AG04450 (cell line): Measurements from ENCODE around the gene TNFRSF13B. TPM values are rescaled to one million over a fixed set of nuclear protein-coding genes. Genes with fewer than 3 reads are reported as not detected.

Experiments
- CTCF ChIA-PET: fragments of 300-600, 350-600 bp; formaldehyde crosslinking; extraction: SDS; loops from one replicate; lab custom pipeline; 2022; ENCODE audit warnings: antibody characterized with exemption, inconsistent platforms; lab: Charles Lee
- POLR2A ChIA-PET: fragments of 350-600 bp; formaldehyde crosslinking; extraction: SDS; loops from one replicate; lab custom pipeline; 2021; ENCODE audit warnings: antibody characterized with exemption, inconsistent platforms; lab: Yijun Ruan, JAX
- DNase-seq: peaks from one replicate; pipeline ENCODE4 v3.0.0-alpha.2; 2011; ENCODE audit warnings: low read depth, low spot score
- H3K27ac ChIP-seq: one replicate; pipeline ENCODE4 v1.5.1; 2012; ENCODE audit warnings: low read depth, low read length, control low read depth
- H3K27me3 ChIP-seq: one replicate; pipeline ENCODE4 v1.6.0; 2012; ENCODE audit warnings: low read length; ENCODE audit not compliant: control insufficient read depth, insufficient read depth
- H3K4me3 ChIP-seq: 2 replicates; pipeline ENCODE4 v1.5.1; 2011; ENCODE audit warnings: mild to moderate bottlenecking, low read depth, low read length, control low read depth
- H3K9me3 ChIP-seq: 2 replicates; pipeline ENCODE4 v1.5.1; 2012; ENCODE audit warnings: low read length; ENCODE audit not compliant: control insufficient read depth, insufficient read depth
- CTCF ChIP-seq: IDR thresholded peaks from 2 replicates; pipeline ENCODE4 v1.5.1; 2011; ENCODE audit warnings: low read depth, low read length, control low read depth, inconsistent platforms
- polyA plus RNA-seq: library from polyadenylated mRNA; depleted of rRNA; stranded (reverse); fragments of >200 nt; gene quantifications from 2 replicates; pipeline ENCODE4 v1.2.3, GENCODE V29; 2011

The TNFRSF13B gene
- polyA plus RNA-seq, 1 experiment, result not detected

- Histone ChIP-seq H3K27ac (no peak overlapping the region), H3K9me3 (no peaks in the 10 kb centered on the region; the same call in 1 of the 2 replicates), H3K4me3 (no peak overlapping the region), H3K27me3 (peaks cover 12% of the 10 kb centered on the region)
- ChIA-PET POLR2A (no interaction called here), CTCF (no interaction called here)
- no peak for DNase-seq
- TF ChIP-seq CTCF, result no peak
These were observed 46.4 kb downstream of the TNFRSF13B start for GRCh38 chr17:16925461-16926060.

- ChIA-PET POLR2A (no interaction called here), CTCF (no interaction called here)
- no peaks in the 10 kb centered on the region; the same call in 1 of the 2 replicates for H3K9me3 ChIP-seq
- DNase-seq, result no peak
- no peak overlapping the region for H3K4me3 ChIP-seq
- peaks cover 10% of the 10 kb centered on the region for H3K27me3 ChIP-seq
- no peak overlapping the region for H3K27ac ChIP-seq
- no peak for TF ChIP-seq CTCF
These were observed 47.0 kb downstream of the TNFRSF13B start for GRCh38 chr17:16924696-16925440.

GRCh38 chr17:16923904-16924695 lies 47.8 kb downstream of the TNFRSF13B start:
- DNase-seq, result no peak
- ChIA-PET CTCF (no interaction called here), POLR2A (no interaction called here)
- H3K27me3 ChIP-seq, result peaks cover 10% of the 10 kb centered on the region
- no peak for TF ChIP-seq CTCF
- H3K27ac ChIP-seq, result no peak overlapping the region
- no peak overlapping the region for H3K4me3 ChIP-seq
- H3K9me3 ChIP-seq, result no peaks in the 10 kb centered on the region; the same call in 1 of the 2 replicates

- no peak overlapping the region for H3K27ac ChIP-seq
- peaks cover 7% of the 10 kb centered on the region for H3K27me3 ChIP-seq
- no peaks in the 10 kb centered on the region; the same call in 1 of the 2 replicates for H3K9me3 ChIP-seq
- no peak overlapping the region for H3K4me3 ChIP-seq
- no peak for DNase-seq
- no peak for TF ChIP-seq CTCF
- POLR2A ChIA-PET, result no interaction called here
- CTCF ChIA-PET, result no interaction called here
These were observed 48.6 kb downstream of the TNFRSF13B start for GRCh38 chr17:16923097-16923903.
